SK-N-MC (cell line): ENCODE measurements around the gene MISP.

Experiments
- DNase-seq: peaks from one replicate; pipeline ENCODE4 v3.0.0-alpha.2; 2011; ENCODE audit warnings: low read depth, low spot score
- H3K27ac ChIP-seq: fragments of 200-600 bp; sonication (generic); 2 replicates; pipeline ENCODE4 v1.5.1; 2016; ENCODE audit warnings: mixed run types
- H3K36me3 ChIP-seq: fragments of 200-600 bp; sonication (generic); 2 replicates; pipeline ENCODE4 v1.6.1; 2017; ENCODE audit warnings: antibody characterized with exemption, low read length, mixed read lengths; ENCODE audit not compliant: insufficient read depth
- H3K4me3 ChIP-seq: fragments of 200-600 bp; sonication (generic); 2 replicates; pipeline ENCODE4 v1.5.1; 2016
- H3K9ac ChIP-seq: fragments of 200-600 bp; sonication (generic); 2 replicates; pipeline ENCODE4 v1.8.0; 2017; ENCODE audit warnings: mixed run types, mixed read lengths; ENCODE audit not compliant: insufficient read length
- H3K9me3 ChIP-seq: fragments of 200-600 bp; sonication (generic); 2 replicates; pipeline ENCODE4 v1.6.1; 2017; ENCODE audit warnings: low read depth, mild to moderate bottlenecking, antibody characterized with exemption, low read length, moderate library complexity, mixed read lengths
- EZH2 ChIP-seq: fragments of 200-600 bp; sonication (generic); IDR thresholded peaks from one replicate; pipeline ENCODE4 v1.6.1; 2017; ENCODE audit warnings: antibody characterized with exemption
- FOXP2 ChIP-seq: optimal IDR thresholded peaks from 2 replicates; pipeline ENCODE3; 2011; ENCODE audit warnings: mild to moderate bottlenecking, moderate library complexity; ENCODE audit not compliant: insufficient read depth; ENCODE audit errors: extremely low read length, control extremely low read depth
- POLR2AphosphoS5 ChIP-seq: IDR thresholded peaks from 2 replicates; pipeline ENCODE4 v1.6.1; 2012; ENCODE audit warnings: mild to moderate bottlenecking, low read depth, low read length, borderline replicate concordance

MISP gene

GRCh38 chr19:763181-763580 lies 12.3 kb downstream of the MISP start:
- H3K9ac ChIP-seq: no peak overlapping the region
- H3K4me3 ChIP-seq: no peak overlapping the region
- H3K36me3 ChIP-seq: no peaks in the 10 kb centered on the region
- no peak for TF ChIP-seq EZH2
- no peaks in the 10 kb centered on the region for H3K9me3 ChIP-seq
- no peak overlapping the region for H3K27ac ChIP-seq
- DNase-seq: no peak

- no peak overlapping the region for H3K27ac ChIP-seq
- H3K4me3 ChIP-seq: no peak overlapping the region
- no peak overlapping the region for H3K9ac ChIP-seq
- no peak for DNase-seq
- H3K9me3 ChIP-seq: no peaks in the 10 kb centered on the region
- TF ChIP-seq POLR2AphosphoS5: no peak
- no peak for TF ChIP-seq EZH2
- TF ChIP-seq FOXP2: no peak
- no peaks in the 10 kb centered on the region for H3K36me3 ChIP-seq
These were observed 13.0 kb downstream of the MISP start for GRCh38 chr19:763869-764268.

GRCh38 chr19:764301-764700 lies 13.4 kb downstream of the MISP start:
- no peak for TF ChIP-seq POLR2AphosphoS5
- TF ChIP-seq EZH2: no peak
- TF ChIP-seq FOXP2: no peak
- no peak overlapping the region for H3K9ac ChIP-seq
- no peak for DNase-seq
- H3K27ac ChIP-seq: no peak overlapping the region
- no peaks in the 10 kb centered on the region for H3K9me3 ChIP-seq
- H3K36me3 ChIP-seq: no peaks in the 10 kb centered on the region
- no peak overlapping the region for H3K4me3 ChIP-seq

GRCh38 chr19:765179-765738 lies 14.3 kb downstream of the MISP start:
- H3K27ac ChIP-seq: no peak overlapping the region
- H3K9ac ChIP-seq: no peak overlapping the region
- no peaks in the 10 kb centered on the region for H3K9me3 ChIP-seq
- TF ChIP-seq POLR2AphosphoS5 (no peak), FOXP2 (no peak), EZH2 (no peak)
- DNase-seq: no peak
- no peaks in the 10 kb centered on the region for H3K36me3 ChIP-seq
- H3K4me3 ChIP-seq: no peak overlapping the region

GRCh38 chr19:768424-768823 lies 17.5 kb downstream of the MISP start:
- H3K27ac ChIP-seq: peak overlapping the region; percentile 78
- H3K4me3 ChIP-seq: no peak overlapping the region
- no peak overlapping the region for H3K9ac ChIP-seq
- no peaks in the 10 kb centered on the region for H3K36me3 ChIP-seq
- no peak for DNase-seq
- no peaks in the 10 kb centered on the region for H3K9me3 ChIP-seq
- TF ChIP-seq EZH2 (no peak), POLR2AphosphoS5 (no peak), FOXP2 (no peak)

GRCh38 chr19:769616-770015 lies 18.7 kb downstream of the MISP start:
- TF ChIP-seq FOXP2 (no peak), EZH2 (no peak), POLR2AphosphoS5 (no peak)
- Histone ChIP-seq H3K9me3 (no peaks in the 10 kb centered on the region), H3K4me3 (no peak overlapping the region), H3K9ac (no peak overlapping the region), H3K27ac (no peak overlapping the region), H3K36me3 (no peaks in the 10 kb centered on the region)
- DNase-seq: no peak

GRCh38 chr19:771332-771785 lies 20.4 kb downstream of the MISP start:
- DNase-seq: no peak
- no peak overlapping the region for H3K9ac ChIP-seq
- H3K36me3 ChIP-seq: no peaks in the 10 kb centered on the region
- H3K9me3 ChIP-seq: no peaks in the 10 kb centered on the region
- TF ChIP-seq POLR2AphosphoS5 (no peak), EZH2 (no peak), FOXP2 (no peak)
- no peak overlapping the region for H3K4me3 ChIP-seq
- H3K27ac ChIP-seq: no peak overlapping the region

GRCh38 chr19:772063-772462 lies 21.2 kb downstream of the MISP start:
- H3K4me3 ChIP-seq: no peak overlapping the region
- no peak for DNase-seq
- TF ChIP-seq POLR2AphosphoS5 (no peak), FOXP2 (no peak), EZH2 (no peak)
- no peak overlapping the region for H3K27ac ChIP-seq
- no peak overlapping the region for H3K9ac ChIP-seq
- no peaks in the 10 kb centered on the region for H3K36me3 ChIP-seq
- no peaks in the 10 kb centered on the region for H3K9me3 ChIP-seq

- no peak overlapping the region for H3K4me3 ChIP-seq
- DNase-seq: no peak
- no peak overlapping the region for H3K27ac ChIP-seq
- H3K9ac ChIP-seq: no peak overlapping the region
- H3K9me3 ChIP-seq: no peaks in the 10 kb centered on the region
- H3K36me3 ChIP-seq: no peaks in the 10 kb centered on the region
- TF ChIP-seq FOXP2: no peak
- no peak for TF ChIP-seq EZH2
- no peak for TF ChIP-seq POLR2AphosphoS5
These were observed 22.0 kb downstream of the MISP start for GRCh38 chr19:772730-773436.
